Measurements from ENCODE around the gene TP53TG5. TPM values are rescaled to one million over a fixed set of nuclear protein-coding genes. Genes with fewer than 3 reads are reported as not detected.

TP53TG5 gene
- total RNA-seq, 4 donors from 2014 or later, result not detected

DNA sequence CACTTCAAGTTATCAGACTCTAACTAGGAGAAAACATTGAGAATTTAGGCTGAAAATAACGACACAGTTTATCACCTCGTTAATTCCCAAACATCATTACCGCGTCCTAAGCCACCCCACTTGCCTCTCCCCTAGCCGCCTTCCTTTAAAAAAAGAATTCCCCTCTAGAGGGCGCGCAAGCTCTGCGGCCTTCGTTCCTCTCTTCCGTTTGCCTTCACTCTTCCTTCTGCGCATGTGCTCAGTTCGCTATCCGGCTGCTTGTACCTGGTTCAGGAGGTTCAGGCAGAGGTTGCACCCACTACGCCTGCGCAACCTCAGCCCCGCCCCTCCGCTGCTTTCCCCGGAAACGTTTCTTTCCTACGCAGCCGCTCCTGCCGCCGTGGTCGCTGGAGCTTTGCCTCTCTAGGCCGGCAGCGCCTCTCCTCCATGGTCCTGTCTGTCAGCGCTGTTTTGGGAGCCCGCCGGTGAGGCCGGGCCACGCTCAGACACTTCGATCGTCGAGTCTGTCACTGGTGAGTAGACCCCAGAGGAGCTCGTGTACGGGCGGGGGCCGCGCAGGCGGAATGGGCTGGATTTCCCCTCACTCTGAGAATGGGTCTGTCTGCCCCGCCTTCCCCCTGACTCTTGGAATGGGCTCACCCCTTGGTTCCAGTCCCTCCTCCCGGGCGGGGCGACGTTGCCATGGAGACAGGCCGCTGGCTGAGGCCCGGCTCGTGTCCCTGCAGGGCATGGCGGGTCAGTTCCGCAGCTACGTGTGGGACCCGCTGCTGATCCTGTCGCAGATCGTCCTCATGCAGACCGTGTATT lies 15.1 kb downstream of the TP53TG5 start, which contains the start of gene SYS1:
TSS of gene SYS1 (plus strand) at position 353 of the 807 bp plus-strand sequence. CDS start at position 729, 376 bp downstream.
- peaks cover 32 to 71% (median 40%) of the 10 kb centered on the region in 3 donors for H3K4me1 ChIP-seq
- peak within 1 kb of the TSS; percentile 94 to 99 (median 94) for H3K27ac ChIP-seq
- no peaks in the 10 kb centered on the region for H3K9me3 ChIP-seq
- DNase-seq, result peak; percentile 88
- peak within 1 kb of the TSS; percentile 52 to 92 (median 68) for H3K4me3 ChIP-seq
- TF ChIP-seq POLR2A (IDR thresholded peaks at IDR 0.05), result peak in 3 of 4 donors; percentile 78 to 88 (median 87)
- TF ChIP-seq, protein P1, sequence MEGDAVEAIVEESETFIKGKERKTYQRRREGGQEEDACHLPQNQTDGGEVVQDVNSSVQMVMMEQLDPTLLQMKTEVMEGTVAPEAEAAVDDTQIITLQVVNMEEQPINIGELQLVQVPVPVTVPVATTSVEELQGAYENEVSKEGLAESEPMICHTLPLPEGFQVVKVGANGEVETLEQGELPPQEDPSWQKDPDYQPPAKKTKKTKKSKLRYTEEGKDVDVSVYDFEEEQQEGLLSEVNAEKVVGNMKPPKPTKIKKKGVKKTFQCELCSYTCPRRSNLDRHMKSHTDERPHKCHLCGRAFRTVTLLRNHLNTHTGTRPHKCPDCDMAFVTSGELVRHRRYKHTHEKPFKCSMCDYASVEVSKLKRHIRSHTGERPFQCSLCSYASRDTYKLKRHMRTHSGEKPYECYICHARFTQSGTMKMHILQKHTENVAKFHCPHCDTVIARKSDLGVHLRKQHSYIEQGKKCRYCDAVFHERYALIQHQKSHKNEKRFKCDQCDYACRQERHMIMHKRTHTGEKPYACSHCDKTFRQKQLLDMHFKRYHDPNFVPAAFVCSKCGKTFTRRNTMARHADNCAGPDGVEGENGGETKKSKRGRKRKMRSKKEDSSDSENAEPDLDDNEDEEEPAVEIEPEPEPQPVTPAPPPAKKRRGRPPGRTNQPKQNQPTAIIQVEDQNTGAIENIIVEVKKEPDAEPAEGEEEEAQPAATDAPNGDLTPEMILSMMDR (IDR thresholded peaks at IDR 0.05), result peak; percentile 83 to 98 (median 90)
- WGBS, 2 donors, result 0% methylated on average over 24 to 33 of the region's 55 CpGs
- intact Hi-C loops (cut with DNase I), result no loop called here
- no peaks in the 10 kb centered on the region for H3K27me3 ChIP-seq
- peaks cover 0 to 33% (median 20%) of the 10 kb centered on the region in 3 donors for H3K36me3 ChIP-seq

DNA sequence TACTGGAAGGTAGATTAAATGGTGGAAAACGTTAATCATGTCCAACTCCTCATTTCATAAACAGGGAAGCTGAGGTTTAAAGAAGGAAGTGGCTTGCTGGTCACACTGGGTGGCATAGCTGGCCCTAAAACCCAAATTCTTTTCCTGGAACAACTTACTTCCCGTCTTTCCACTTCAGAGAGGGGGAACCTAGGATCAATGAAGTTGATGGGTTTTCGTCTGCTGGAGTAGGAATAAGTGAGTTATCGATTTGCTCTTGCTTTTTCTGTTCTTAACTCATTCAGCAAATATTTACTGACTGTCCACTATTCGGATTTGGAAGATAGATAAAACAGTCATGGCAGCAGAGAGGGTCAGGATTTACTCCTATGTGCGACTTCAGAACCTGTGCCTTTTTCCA lies 16.3 kb downstream of the TP53TG5 start:
- H3K27me3 ChIP-seq, result no peaks in the 10 kb centered on the region
- TF ChIP-seq POLR2A (IDR thresholded peaks at IDR 0.05), result no peak
- TF ChIP-seq, protein P1 (IDR thresholded peaks at IDR 0.05), result no peak
- peaks cover 0 to 20% (median 10%) of the 10 kb centered on the region in 3 donors for H3K36me3 ChIP-seq
- H3K4me3 ChIP-seq, result no peak overlapping the region
- H3K9me3 ChIP-seq, result no peaks in the 10 kb centered on the region
- WGBS, 2 donors, result 63 to 64% methylated on average over 6 of the region's 6 CpGs
- no peak for DNase-seq
- intact Hi-C loops (cut with DNase I), result no loop called here
- peaks cover 36 to 73% (median 50%) of the 10 kb centered on the region in 3 donors for H3K4me1 ChIP-seq
- H3K27ac ChIP-seq, result peak overlapping the region in 2 of 4 donors; percentile 94 to 95

DNA sequence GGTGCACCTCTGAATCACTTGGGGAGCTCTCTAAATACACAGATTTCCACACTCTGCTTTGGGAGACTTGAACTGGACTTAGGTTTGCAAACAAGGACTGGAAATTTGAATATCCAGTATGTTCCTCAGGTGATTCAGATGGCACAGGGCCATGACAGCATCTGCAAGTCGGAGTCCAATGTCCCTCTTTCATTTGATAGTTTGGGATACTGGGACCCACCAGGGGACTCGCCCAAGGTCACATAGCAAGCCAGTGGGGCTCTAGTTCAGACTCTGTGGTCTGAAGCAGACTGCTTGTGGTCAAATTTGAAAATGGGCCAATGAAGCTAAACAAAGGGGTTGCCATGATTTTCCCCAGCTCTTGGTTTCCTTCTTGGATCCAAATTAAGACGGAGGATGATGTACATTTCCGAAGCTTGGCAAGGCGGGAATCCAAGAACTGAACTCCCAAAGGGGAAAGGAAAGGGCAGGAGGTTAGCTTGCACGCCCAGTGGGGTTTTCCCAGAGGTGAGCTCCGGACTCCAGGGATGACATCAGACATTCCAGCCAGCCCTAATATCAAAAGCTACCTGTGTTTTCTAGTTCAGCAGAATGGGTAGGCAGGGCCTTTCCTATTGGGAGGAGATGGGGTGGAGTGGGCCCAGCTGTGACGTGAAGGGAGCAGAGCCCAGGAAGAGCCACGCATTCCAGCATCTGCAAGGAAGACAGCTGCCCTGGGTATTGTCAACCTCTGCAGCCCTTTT lies 18.5 kb downstream of the TP53TG5 start:
- no peak for DNase-seq
- no peak overlapping the region for H3K4me3 ChIP-seq
- intact Hi-C loops (cut with DNase I), result no loop called here
- H3K27me3 ChIP-seq, result no peaks in the 10 kb centered on the region
- WGBS, 2 donors, result 39% methylated on average over 8 to 9 of the region's 9 CpGs
- H3K4me1 ChIP-seq, result peaks cover 36 to 78% (median 55%) of the 10 kb centered on the region in 3 donors
- H3K9me3 ChIP-seq, result no peaks in the 10 kb centered on the region
- no peaks in the 10 kb centered on the region for H3K36me3 ChIP-seq
- peak overlapping the region; percentile 59 to 95 (median 86) for H3K27ac ChIP-seq
- TF ChIP-seq, protein P1 (IDR thresholded peaks at IDR 0.05), result no peak
- TF ChIP-seq POLR2A (IDR thresholded peaks at IDR 0.05), result no peak

DNA sequence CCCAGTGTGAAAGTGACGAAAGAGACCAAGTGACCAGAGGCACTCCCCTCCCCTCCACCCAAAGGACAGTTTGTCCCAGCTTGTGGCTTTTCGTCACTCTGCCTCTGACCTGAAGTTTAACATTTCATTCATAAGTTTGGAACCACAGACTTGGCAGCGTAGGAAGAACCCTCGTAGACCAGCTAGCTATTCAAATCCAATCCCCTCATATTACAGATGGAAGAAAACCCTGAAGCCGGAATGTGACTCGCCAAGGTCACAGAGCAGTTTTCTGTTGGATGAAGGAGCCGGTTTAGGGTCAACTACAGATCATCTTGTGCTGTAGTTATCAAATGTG lies 19.1 kb downstream of the TP53TG5 start:
- Histone ChIP-seq H3K4me3 (no peak overlapping the region), H3K27ac (peak overlapping the region; percentile 59 to 95 (median 86)), H3K9me3 (no peaks in the 10 kb centered on the region), H3K4me1 (peaks cover 35 to 73% (median 52%) of the 10 kb centered on the region in 3 donors), H3K36me3 (no peaks in the 10 kb centered on the region), H3K27me3 (no peaks in the 10 kb centered on the region)
- intact Hi-C loops (cut with DNase I), result no loop called here
- WGBS, 2 donors, result 48 to 74% methylated on average over 7 of the region's 7 CpGs
- TF ChIP-seq, protein P1 (IDR thresholded peaks at IDR 0.05), result no peak
- TF ChIP-seq POLR2A (IDR thresholded peaks at IDR 0.05), result no peak
- no peak for DNase-seq

Measured in esophagus squamous epithelium (tissue), 5 donors.